Muscle layer of colon (tissue), 2 donors: ENCODE data around the gene GNAQ.

Source experiments
- H3K27ac ChIP-seq: one replicate; pipeline ENCODE4 v1.7.0; 2013; ENCODE audit warnings: low read depth, mild to moderate bottlenecking, low read length, moderate library complexity
- H3K27me3 ChIP-seq, 2 donors: one replicate each; pipeline ENCODE4 v1.7.0; 2013; ENCODE audit warnings: low read length in 2 of 2, mild to moderate bottlenecking in 2 of 2; ENCODE audit not compliant: insufficient read depth in 2 of 2, control insufficient read depth in 1 of 2
- H3K36me3 ChIP-seq: one replicate; pipeline ENCODE4 v1.7.0; 2013; ENCODE audit warnings: mild to moderate bottlenecking, low read length; ENCODE audit not compliant: insufficient read depth
- H3K4me1 ChIP-seq: one replicate; pipeline ENCODE4 v1.7.0; 2013; ENCODE audit warnings: mild to moderate bottlenecking, low read length; ENCODE audit not compliant: insufficient read depth
- H3K4me3 ChIP-seq, 2 donors: one replicate each; pipeline ENCODE4 v1.7.0; 2013; ENCODE audit warnings: low read length in 2 of 2, low read depth in 1 of 2, mild to moderate bottlenecking in 1 of 2, moderate library complexity in 1 of 2
- H3K9ac ChIP-seq: one replicate; pipeline ENCODE4 v1.7.0; 2013; ENCODE audit warnings: low read length
- H3K9me3 ChIP-seq: one replicate; pipeline ENCODE4 v1.7.0; 2013; ENCODE audit warnings: mild to moderate bottlenecking, low read length
- donor health status: abdominal sarcoma.
- donor health status: Adenocarcinoma of cecum.

Gene GNAQ

GRCh38 chr9:77832639-77833038 lies 199.0 kb downstream of the GNAQ start:
- Histone ChIP-seq H3K36me3 (no peaks in the 10 kb centered on the region), H3K9ac (no peak overlapping the region), H3K9me3 (no peaks in the 10 kb centered on the region), H3K27me3 (no peaks in the 10 kb centered on the region), H3K4me1 (peaks cover 16% of the 10 kb centered on the region), H3K4me3 (no peak overlapping the region), H3K27ac (no peak overlapping the region)

- H3K27ac ChIP-seq: no peak overlapping the region
- H3K9me3 ChIP-seq: no peaks in the 10 kb centered on the region
- no peak overlapping the region for H3K4me3 ChIP-seq
Measured at GRCh38 chr9:77831781-77832180, 199.8 kb downstream of the GNAQ start.

DNA sequence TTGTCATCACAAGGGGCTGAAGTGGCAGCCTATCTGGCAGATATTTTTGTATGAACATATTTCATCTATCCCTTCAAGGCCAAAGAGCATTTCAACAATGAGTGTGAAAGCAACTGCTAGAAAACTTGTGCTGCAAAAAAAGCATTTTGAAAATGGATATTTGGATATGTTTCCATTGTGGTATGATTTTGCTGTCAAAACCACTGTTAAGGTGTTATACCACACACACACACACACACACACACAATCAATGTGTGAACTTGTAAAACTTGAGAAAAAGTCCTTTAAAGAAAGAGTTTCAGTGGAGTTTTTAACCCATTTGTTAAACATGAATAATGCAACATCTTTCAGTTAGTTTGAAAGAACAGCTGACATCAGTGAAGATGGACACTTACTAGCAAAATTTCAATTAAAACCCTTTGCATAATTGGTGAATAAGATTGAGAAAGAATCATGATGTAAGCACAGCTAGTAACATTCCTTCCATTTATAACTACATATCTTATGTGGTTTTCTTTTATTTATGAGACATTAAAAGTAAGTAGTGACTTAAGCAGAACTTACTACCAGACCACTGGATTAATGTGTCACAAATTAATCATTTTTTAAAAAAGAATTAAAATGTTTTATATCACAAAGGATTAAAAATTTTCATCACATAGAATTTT lies 200.9 kb downstream of the GNAQ start:
- no peak overlapping the region for H3K9ac ChIP-seq
- peaks cover 16% of the 10 kb centered on the region for H3K4me1 ChIP-seq

More at GRCh38 chr9:77831781-77832180, 199.8 kb downstream of the GNAQ start:
- H3K27me3 ChIP-seq: no peaks in the 10 kb centered on the region
- H3K9ac ChIP-seq: no peak overlapping the region
- H3K36me3 ChIP-seq: no peaks in the 10 kb centered on the region
- H3K4me1 ChIP-seq: peaks cover 16% of the 10 kb centered on the region

GRCh38 chr9:77829420-77829819 lies 202.2 kb downstream of the GNAQ start:
- no peak overlapping the region for H3K27ac ChIP-seq
- H3K4me3 ChIP-seq: no peak overlapping the region
- H3K36me3 ChIP-seq: no peaks in the 10 kb centered on the region
- peaks cover 16% of the 10 kb centered on the region for H3K4me1 ChIP-seq
- H3K9ac ChIP-seq: no peak overlapping the region
- no peaks in the 10 kb centered on the region for H3K9me3 ChIP-seq
- no peaks in the 10 kb centered on the region for H3K27me3 ChIP-seq

More for the DNA sequence above, 200.9 kb downstream of the GNAQ start:
- no peak overlapping the region for H3K27ac ChIP-seq
- H3K4me3 ChIP-seq: no peak overlapping the region
- H3K27me3 ChIP-seq: no peaks in the 10 kb centered on the region
- no peaks in the 10 kb centered on the region for H3K36me3 ChIP-seq
- H3K9me3 ChIP-seq: no peaks in the 10 kb centered on the region

- Histone ChIP-seq H3K4me3 (no peak overlapping the region), H3K9ac (no peak overlapping the region), H3K27ac (no peak overlapping the region), H3K27me3 (no peaks in the 10 kb centered on the region), H3K9me3 (no peaks in the 10 kb centered on the region), H3K4me1 (peaks cover 9% of the 10 kb centered on the region), H3K36me3 (no peaks in the 10 kb centered on the region)
Measured at GRCh38 chr9:77827104-77827784, 204.4 kb downstream of the GNAQ start.

DNA sequence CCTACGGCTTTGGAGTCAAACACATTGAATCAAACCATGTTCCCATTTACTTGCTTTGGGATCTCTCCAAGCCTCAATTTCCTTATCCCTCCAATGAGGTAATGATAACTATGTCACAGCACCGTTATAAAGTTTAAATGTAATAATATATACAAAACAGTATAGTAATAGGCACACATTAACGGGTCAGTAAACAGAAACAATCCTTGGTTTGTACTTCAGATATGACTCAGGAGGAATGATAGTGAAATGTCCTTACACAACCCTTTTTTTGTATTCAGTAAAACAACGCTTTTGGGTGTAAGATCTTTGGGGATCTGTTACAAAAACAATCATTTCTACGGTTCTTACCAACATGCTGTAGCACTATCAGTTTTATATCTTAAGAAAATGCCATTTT lies 205.0 kb downstream of the GNAQ start:
- H3K9ac ChIP-seq: no peak overlapping the region

DNA sequence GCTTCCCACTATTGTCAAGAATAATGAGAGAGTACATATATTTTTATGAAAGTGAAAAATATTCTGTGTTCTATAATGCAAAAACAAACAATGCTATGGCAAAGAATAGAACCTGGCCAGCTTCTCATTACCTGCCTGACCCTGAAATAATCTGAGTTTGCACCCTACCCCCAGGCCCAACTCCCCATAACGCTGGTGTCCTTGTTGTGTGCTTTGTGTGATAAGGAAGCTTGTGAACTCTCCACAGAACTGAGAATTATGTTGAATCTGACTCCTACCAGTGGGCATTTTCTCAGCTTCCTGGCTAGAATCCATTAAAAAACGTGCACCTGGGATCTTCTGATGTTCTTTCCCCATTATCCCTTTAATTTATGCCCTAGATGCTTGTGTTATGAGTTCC lies 205.5 kb downstream of the GNAQ start:
- H3K36me3 ChIP-seq: no peaks in the 10 kb centered on the region
- no peak overlapping the region for H3K27ac ChIP-seq
- no peaks in the 10 kb centered on the region for H3K27me3 ChIP-seq
- H3K9ac ChIP-seq: no peak overlapping the region
- peaks cover 11% of the 10 kb centered on the region for H3K4me1 ChIP-seq
- H3K4me3 ChIP-seq: no peak overlapping the region
- no peaks in the 10 kb centered on the region for H3K9me3 ChIP-seq

More for the DNA sequence above, 205.0 kb downstream of the GNAQ start:
- Histone ChIP-seq H3K4me3 (no peak overlapping the region), H3K36me3 (no peaks in the 10 kb centered on the region), H3K9me3 (no peaks in the 10 kb centered on the region), H3K27me3 (no peaks in the 10 kb centered on the region), H3K4me1 (peaks cover 11% of the 10 kb centered on the region), H3K27ac (no peak overlapping the region)

DNA sequence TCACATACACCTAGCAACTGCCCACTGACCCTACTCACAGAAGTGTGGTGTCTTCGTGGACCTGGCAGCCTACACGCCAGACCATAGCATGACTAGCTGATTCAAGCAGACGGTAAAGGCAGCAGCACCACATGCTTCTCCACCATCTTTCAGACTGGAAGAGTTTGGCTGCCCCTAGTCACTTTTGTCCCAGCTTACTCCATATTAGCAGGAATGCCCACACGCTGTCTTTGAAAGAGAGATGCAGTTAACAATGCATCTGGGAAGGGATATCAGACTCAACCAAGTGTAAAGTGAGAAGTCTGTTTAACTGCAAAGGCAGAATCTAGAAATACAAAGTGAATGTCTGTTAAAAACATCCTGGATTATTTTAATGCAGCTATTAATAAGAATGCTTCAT lies 206.2 kb downstream of the GNAQ start:
- H3K27ac ChIP-seq: no peak overlapping the region
- H3K27me3 ChIP-seq: no peaks in the 10 kb centered on the region
- H3K4me1 ChIP-seq: peaks cover 10% of the 10 kb centered on the region
- no peaks in the 10 kb centered on the region for H3K9me3 ChIP-seq
- H3K9ac ChIP-seq: no peak overlapping the region
- H3K4me3 ChIP-seq: no peak overlapping the region
- no peaks in the 10 kb centered on the region for H3K36me3 ChIP-seq

DNA sequence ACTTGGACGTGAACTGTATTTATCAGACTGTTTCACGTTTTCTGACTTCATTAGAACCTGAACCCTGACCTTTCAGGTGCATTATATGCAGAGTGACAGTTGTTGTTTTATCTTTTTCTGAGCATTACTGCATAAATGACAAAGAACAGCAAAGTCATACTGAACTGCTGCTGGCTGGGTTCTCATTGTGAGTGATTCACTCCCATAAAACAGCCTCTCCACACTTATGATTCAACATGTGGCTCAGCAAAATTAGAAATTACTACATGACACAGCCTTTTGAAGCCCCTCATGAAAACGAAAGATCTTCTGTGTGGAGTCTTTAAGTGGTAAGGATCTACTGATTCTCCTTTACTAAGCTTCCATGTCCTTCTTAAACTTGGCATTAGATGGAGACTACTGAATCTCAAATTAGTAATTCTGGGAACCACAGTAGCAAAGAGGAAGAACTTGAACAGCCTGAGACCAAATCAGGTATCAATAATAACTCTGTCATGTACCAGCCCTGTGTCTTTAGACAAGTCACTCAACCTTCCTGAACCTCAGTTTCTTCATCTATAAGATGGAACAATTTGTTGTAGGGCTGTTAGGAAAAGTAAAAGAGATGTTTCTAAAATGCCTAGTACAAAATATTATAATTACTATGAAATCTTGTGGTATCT lies 211.2 kb downstream of the GNAQ start:
- Histone ChIP-seq H3K27ac (no peak overlapping the region), H3K9me3 (no peaks in the 10 kb centered on the region)

GRCh38 chr9:77819657-77820056 lies 212.0 kb downstream of the GNAQ start:
- no peaks in the 10 kb centered on the region for H3K27me3 ChIP-seq
- no peak overlapping the region for H3K27ac ChIP-seq
- no peak overlapping the region for H3K9ac ChIP-seq

More for the DNA sequence above, 211.2 kb downstream of the GNAQ start:
- Histone ChIP-seq H3K27me3 (no peaks in the 10 kb centered on the region), H3K9ac (no peak overlapping the region), H3K36me3 (no peaks in the 10 kb centered on the region), H3K4me3 (no peak overlapping the region), H3K4me1 (peaks cover 21% of the 10 kb centered on the region)

DNA sequence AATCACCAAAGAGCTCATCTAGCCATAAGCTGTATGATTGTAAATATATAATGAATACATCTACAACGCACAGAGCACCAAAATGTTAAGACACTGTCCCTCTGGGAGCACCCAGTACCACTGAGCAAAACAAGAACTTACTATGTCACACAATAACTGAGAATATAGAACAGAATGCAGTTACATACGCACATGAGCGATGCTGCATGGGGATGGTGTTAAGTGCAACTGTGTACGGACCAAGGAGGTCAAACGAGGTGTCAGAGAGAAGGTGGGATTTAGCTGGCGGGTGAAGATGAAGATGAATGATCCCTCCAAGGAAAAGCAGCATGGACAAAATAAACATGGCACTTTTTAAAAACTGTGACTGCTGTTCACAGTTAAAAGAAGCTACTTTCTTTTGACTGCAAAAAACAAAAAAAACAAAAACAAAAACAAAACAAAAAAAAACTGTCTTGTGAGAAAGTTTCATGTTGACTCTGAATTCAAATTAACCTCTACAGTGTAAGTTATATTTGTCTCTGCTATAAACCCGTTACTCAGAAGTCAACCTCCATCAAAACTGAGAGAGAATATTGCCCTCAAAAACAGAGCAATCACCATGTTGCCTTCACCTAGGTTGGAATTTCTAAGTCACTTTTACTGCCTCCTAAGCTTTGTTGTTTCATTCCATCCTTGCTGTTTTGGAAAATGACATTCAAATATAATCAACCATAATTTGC lies 213.9 kb downstream of the GNAQ start:
- no peak overlapping the region for H3K9ac ChIP-seq

More at GRCh38 chr9:77819657-77820056, 212.0 kb downstream of the GNAQ start:
- Histone ChIP-seq H3K4me3 (no peak overlapping the region), H3K9me3 (no peaks in the 10 kb centered on the region), H3K4me1 (peaks cover 21% of the 10 kb centered on the region), H3K36me3 (no peaks in the 10 kb centered on the region)

More for the DNA sequence above, 213.9 kb downstream of the GNAQ start:
- H3K27ac ChIP-seq: no peak overlapping the region
- no peak overlapping the region for H3K4me3 ChIP-seq
- H3K4me1 ChIP-seq: peaks cover 21% of the 10 kb centered on the region
- H3K9me3 ChIP-seq: no peaks in the 10 kb centered on the region
- no peaks in the 10 kb centered on the region for H3K27me3 ChIP-seq
- peaks cover 4% of the 10 kb centered on the region for H3K36me3 ChIP-seq
